HEK293 (cell line): ENCODE data around the gene C4BPB.

Experiments
- CTCF ChIA-PET: fragments of 350-600 bp; formaldehyde crosslinking; extraction: SDS; loops from one replicate; lab custom pipeline; 2021; ENCODE audit warnings: antibody characterized with exemption; lab: Yijun Ruan, JAX
- POLR2A ChIA-PET: fragments of 300-600 bp; formaldehyde crosslinking; extraction: SDS; loops from one replicate; lab custom pipeline; 2020; ENCODE audit warnings: antibody characterized with exemption, inconsistent platforms; lab: Yijun Ruan, JAX
- H3K27ac ChIP-seq: fragments of 200-500 bp; sonication (Bioruptor generic); 2 replicates; pipeline ENCODE4 v1.5.1; 2014; ENCODE audit warnings: low read depth, low read length, control low read depth, inconsistent platforms; ENCODE audit errors: extremely low read depth
- H3K36me3 ChIP-seq, 2 experiments: fragments of 200-500 bp in 1 of 2; sonication (Bioruptor generic) in 1 of 2; 1 replicate in 1 of 2; 2 replicates in 1 of 2; pipeline ENCODE4 v1.5.1; 2014 to 2017; ENCODE audit warnings: inconsistent platforms in 2 of 2, low read length in 2 of 2; ENCODE audit not compliant: control insufficient read depth in 2 of 2, insufficient read depth in 1 of 2
- H3K4me1 ChIP-seq: fragments of 200-500 bp; sonication (Bioruptor generic); 2 replicates; pipeline ENCODE4 v1.5.1; 2014; ENCODE audit warnings: mild to moderate bottlenecking, low read length, inconsistent platforms; ENCODE audit not compliant: control insufficient read depth, insufficient read depth
- H3K4me3 ChIP-seq: 2 replicates; pipeline ENCODE4 v1.5.1; 2011; ENCODE audit warnings: low read depth, mild to moderate bottlenecking, control low read depth, low read length, moderate library complexity
- H3K9me3 ChIP-seq: fragments of 200-500 bp; sonication (Bioruptor generic); 2 replicates; pipeline ENCODE4 v1.5.1; 2014; ENCODE audit warnings: low read depth, low read length, inconsistent platforms; ENCODE audit not compliant: control insufficient read depth, insufficient read depth
- HOXC10 ChIP-seq: sonication (generic); formaldehyde crosslinking; IDR thresholded peaks from 2 replicates; pipeline ENCODE4 v1.8.1; 2023; ENCODE audit warnings: mild to moderate bottlenecking, missing genetic modification reagents
- OSR2 ChIP-seq: fragments of 450-650 bp; formaldehyde crosslinking; IDR thresholded peaks from 2 replicates; pipeline ENCODE4 v1.5.1; 2016; ENCODE audit warnings: missing biosample characterization, missing genetic modification characterization
- RBAK ChIP-seq: fragments of 450-650 bp; formaldehyde crosslinking; IDR thresholded peaks from 2 replicates; pipeline ENCODE4 v1.5.1; 2016; ENCODE audit warnings: missing biosample characterization, missing genetic modification characterization
- SP3 ChIP-seq: fragments of 450-650 bp; formaldehyde crosslinking; IDR thresholded peaks from 2 replicates; pipeline ENCODE4 v1.5.1; 2016; ENCODE audit warnings: missing biosample characterization, missing genetic modification characterization
- ZBTB1 ChIP-seq: fragments of 450-650 bp; formaldehyde crosslinking; IDR thresholded peaks from 2 replicates; pipeline ENCODE4 v1.5.1; 2016; ENCODE audit warnings: missing biosample characterization, missing genetic modification characterization
- ZBTB20 ChIP-seq: fragments of 450-650 bp; formaldehyde crosslinking; IDR thresholded peaks from 2 replicates; pipeline ENCODE4 v1.5.1; 2016; ENCODE audit warnings: missing biosample characterization, missing genetic modification characterization
- ZBTB7A ChIP-seq: fragments of 450-650 bp; formaldehyde crosslinking; IDR thresholded peaks from 2 replicates; pipeline ENCODE4 v1.5.1; 2016; ENCODE audit warnings: low read depth, missing biosample characterization, missing genetic modification characterization
- ZEB2 ChIP-seq: fragments of 450-650 bp; formaldehyde crosslinking; IDR thresholded peaks from 2 replicates; pipeline ENCODE4 v1.5.1; 2016; ENCODE audit warnings: missing biosample characterization, missing genetic modification characterization
- ZNF211 ChIP-seq: fragments of 450-650 bp; formaldehyde crosslinking; IDR thresholded peaks from 2 replicates; pipeline ENCODE4 v1.5.1; 2016; ENCODE audit warnings: low read depth, missing biosample characterization, missing genetic modification characterization
- ZNF354C ChIP-seq: fragments of 450-650 bp; formaldehyde crosslinking; IDR thresholded peaks from 2 replicates; pipeline ENCODE4 v1.5.1; 2016; ENCODE audit warnings: missing biosample characterization, missing genetic modification characterization, low read depth, borderline replicate concordance
- ZNF391 ChIP-seq: fragments of 450-650 bp; formaldehyde crosslinking; IDR thresholded peaks from 2 replicates; pipeline ENCODE4 v1.5.1; 2016; ENCODE audit warnings: low read depth, missing biosample characterization, missing genetic modification characterization, borderline replicate concordance
- ZNF48 ChIP-seq: fragments of 450-650 bp; formaldehyde crosslinking; IDR thresholded peaks from 2 replicates; pipeline ENCODE4 v1.5.1; 2016; ENCODE audit warnings: missing biosample characterization, missing genetic modification characterization
- ZNF513 ChIP-seq: fragments of 450-650 bp; IDR thresholded peaks from 2 replicates; pipeline ENCODE4 v1.5.1; 2018; ENCODE audit warnings: missing biosample characterization, missing genetic modification characterization
- ZNF544 ChIP-seq: fragments of 450-650 bp; formaldehyde crosslinking; IDR thresholded peaks from 2 replicates; pipeline ENCODE4 v1.5.0; 2017; ENCODE audit warnings: missing biosample characterization, missing genetic modification characterization
- ZNF549 ChIP-seq: fragments of 450-650 bp; IDR thresholded peaks from 2 replicates; pipeline ENCODE4 v1.5.1; 2018; ENCODE audit warnings: missing biosample characterization, missing genetic modification characterization, mild to moderate bottlenecking, inconsistent platforms, moderate library complexity
- ZSCAN5A ChIP-seq: fragments of 450-650 bp; formaldehyde crosslinking; IDR thresholded peaks from 2 replicates; pipeline ENCODE4 v1.5.1; 2016; ENCODE audit warnings: missing biosample characterization, missing genetic modification characterization

Gene C4BPB

GRCh38 chr1:207070811-207071210, 17.8 kb upstream of the C4BPB start:
- Histone ChIP-seq H3K9me3 (no peaks in the 10 kb centered on the region), H3K4me3 (no peak overlapping the region), H3K36me3 (peaks cover 0 to 48% of the 10 kb centered on the region in 2 experiments; a peak in 1 of 3 replicates), H3K4me1 (no peaks in the 10 kb centered on the region), H3K27ac (no peak overlapping the region)
- ChIA-PET POLR2A (interaction anchor here (1.3 kb wide), 1 partner anchor 18 kb away, joined by 3 read pairs; the partner anchor contains the start of gene PFKFB2), CTCF (interaction anchor here (0.5 to 1.7 kb wide), 7 partner anchors 10 to 496 kb away, joined by 3 to 4 read pairs (median 4); no protein-coding TSS in a partner anchor)
- TF ChIP-seq HOXC10 (CRISPR knock-in tag): no peak

- Histone ChIP-seq H3K27ac (no peak overlapping the region), H3K36me3 (peaks cover 0 to 44% of the 10 kb centered on the region in 2 experiments; a peak in 1 of 3 replicates), H3K4me3 (no peak overlapping the region), H3K9me3 (no peaks in the 10 kb centered on the region), H3K4me1 (no peaks in the 10 kb centered on the region)
- no peak for TF ChIP-seq ZBTB20 (tag by site-specific recombination)
- no peak for TF ChIP-seq ZEB2
- TF ChIP-seq ZNF48 (tag by site-specific recombination): no peak
- TF ChIP-seq RBAK (tag by site-specific recombination): no peak
- TF ChIP-seq ZBTB1 (tag by site-specific recombination): no peak
- TF ChIP-seq ZNF354C (tag by site-specific recombination): no peak
- ChIA-PET POLR2A (interaction anchor here (1.3 kb wide), 1 partner anchor 18 kb away, joined by 3 read pairs; the partner anchor contains the start of gene PFKFB2), CTCF (interaction anchor here (0.7 to 4.8 kb wide), 8 partner anchors 9 to 379 kb away, joined by 3 to 25 read pairs (median 4); partner anchors contain the start of gene YOD1)
Observed at GRCh38 chr1:207071426-207071825, 17.2 kb upstream of the C4BPB start.

GRCh38 chr1:207072233-207072632, 16.4 kb upstream of the C4BPB start:
- Histone ChIP-seq H3K4me1 (no peaks in the 10 kb centered on the region), H3K9me3 (no peaks in the 10 kb centered on the region), H3K36me3 (peaks cover 0 to 44% of the 10 kb centered on the region in 2 experiments; a peak in 1 of 3 replicates), H3K27ac (no peak overlapping the region), H3K4me3 (no peak overlapping the region)
- TF ChIP-seq ZBTB7A (no peak), OSR2 (no peak), ZNF544 (no peak), SP3 (tag by site-specific recombination) (no peak), RBAK (tag by site-specific recombination) (no peak), ZNF391 (tag by site-specific recombination) (no peak), ZNF549 (no peak), ZSCAN5A (tag by site-specific recombination) (no peak), ZNF211 (tag by site-specific recombination) (no peak), ZNF513 (tag by site-specific recombination) (no peak)
- POLR2A ChIA-PET: no interaction called here
- CTCF ChIA-PET: interaction anchor here (0.6 to 4.8 kb wide), 5 partner anchors 8 to 250 kb away, joined by 3 to 25 read pairs (median 4); partner anchors contain the start of gene YOD1
